GM12891 (cell line): Measurements from ENCODE around the gene MRTFB.

Experiments
- PAX5 ChIP-seq: IDR thresholded peaks from 2 replicates; pipeline ENCODE4 v1.6.1; 2011; ENCODE audit warnings: low read length, moderate library complexity, mild to moderate bottlenecking; ENCODE audit not compliant: insufficient read depth, severe bottlenecking
- POLR2AphosphoS5 ChIP-seq: IDR thresholded peaks from 2 replicates; pipeline ENCODE4 v1.6.1; 2011; ENCODE audit warnings: low read depth, low read length, control low read depth
- SPI1 ChIP-seq: IDR thresholded peaks from 2 replicates; pipeline ENCODE4 v1.6.1; 2011; ENCODE audit warnings: low read depth, low read length, control low read depth

GRCh38 chr16:14199624-14200023 lies 128.5 kb downstream of the MRTFB start:
- TF ChIP-seq POLR2AphosphoS5 (no peak), SPI1 (no peak), PAX5 (no peak)
